SK-N-DZ (cell line): ENCODE results near the gene BTBD6.

Source experiments
- DNase-seq: peaks from one replicate; pipeline ENCODE4 v3.0.0-alpha.2; 2015; ENCODE audit warnings: low spot score

Gene BTBD6

DNA sequence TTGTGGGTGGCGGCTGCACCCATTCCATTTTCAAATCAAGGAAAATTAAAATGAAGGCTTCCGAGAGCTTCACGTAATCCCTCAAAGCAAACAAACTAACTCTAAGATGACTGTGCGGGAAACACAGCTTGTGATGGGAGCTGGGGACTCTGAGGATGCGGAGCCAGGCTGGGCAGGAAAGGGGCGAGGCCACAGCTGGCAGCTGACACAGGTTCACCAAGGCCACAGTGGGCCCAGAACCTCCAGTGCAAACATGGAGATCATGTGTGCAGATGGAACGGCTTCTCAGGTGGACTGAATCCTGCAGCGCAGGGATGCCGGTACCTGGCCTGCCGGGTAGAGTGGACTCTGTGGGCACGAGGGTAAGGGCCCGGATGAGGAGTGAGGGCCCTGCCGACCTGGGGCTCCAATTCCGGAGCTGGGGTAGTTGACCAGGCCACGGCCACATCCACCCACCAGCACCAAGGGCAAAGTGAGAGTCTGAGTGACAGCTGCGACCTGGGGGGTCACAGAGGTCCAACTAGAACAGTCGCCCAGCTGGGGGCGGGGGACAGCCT, 19.2 kb upstream of the BTBD6 start:
- no peak for DNase-seq

- DNase-seq: no peak
These were observed 7.3 kb upstream of the BTBD6 start for GRCh38 chr14:105240811-105241576.

- no peak for DNase-seq
These were observed 6.7 kb upstream of the BTBD6 start for GRCh38 chr14:105241641-105242040.

DNA sequence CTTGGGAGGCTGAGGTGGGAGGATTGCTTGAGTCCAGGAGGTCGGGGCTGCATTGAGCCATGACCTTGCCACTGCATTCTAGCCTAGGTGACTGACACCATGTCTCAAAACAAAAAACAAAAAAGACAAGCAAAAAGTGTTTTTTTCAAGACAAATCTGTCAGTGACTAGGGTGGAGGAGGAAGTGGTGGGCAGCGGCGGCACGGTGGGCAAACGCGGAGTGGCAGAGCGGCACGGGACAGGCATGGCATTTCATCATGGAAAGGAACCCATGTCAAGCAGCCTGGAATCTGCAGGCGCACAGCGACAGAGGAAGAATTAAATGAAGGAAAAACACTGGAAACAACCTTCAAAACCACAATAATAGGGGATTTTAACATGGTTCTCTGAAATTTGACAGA, 4.0 kb upstream of the BTBD6 start:
- DNase-seq: no peak

DNA sequence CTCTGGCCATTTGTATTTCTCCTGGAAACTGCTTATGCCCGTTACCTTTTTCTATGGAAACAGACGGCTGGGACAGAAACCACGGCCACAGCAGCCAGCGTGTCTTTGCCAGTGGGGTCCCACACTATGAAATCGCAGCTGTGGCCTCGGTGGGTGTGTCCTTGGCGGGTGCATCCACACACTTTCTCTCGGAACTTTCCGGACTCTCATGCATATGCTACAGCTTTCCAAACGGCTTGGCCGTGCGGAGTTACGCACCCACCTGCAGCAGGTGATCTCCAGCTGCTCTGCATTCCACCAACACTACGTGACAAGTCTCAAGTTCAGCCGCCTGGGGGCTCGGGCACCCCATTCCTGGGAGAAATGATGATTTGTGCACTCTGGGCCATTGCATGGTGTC, 1.3 kb upstream of the BTBD6 start:
- no peak for DNase-seq

- no peak for DNase-seq
These were observed 492 bp upstream of the BTBD6 start for GRCh38 chr14:105247715-105248367.

DNA sequence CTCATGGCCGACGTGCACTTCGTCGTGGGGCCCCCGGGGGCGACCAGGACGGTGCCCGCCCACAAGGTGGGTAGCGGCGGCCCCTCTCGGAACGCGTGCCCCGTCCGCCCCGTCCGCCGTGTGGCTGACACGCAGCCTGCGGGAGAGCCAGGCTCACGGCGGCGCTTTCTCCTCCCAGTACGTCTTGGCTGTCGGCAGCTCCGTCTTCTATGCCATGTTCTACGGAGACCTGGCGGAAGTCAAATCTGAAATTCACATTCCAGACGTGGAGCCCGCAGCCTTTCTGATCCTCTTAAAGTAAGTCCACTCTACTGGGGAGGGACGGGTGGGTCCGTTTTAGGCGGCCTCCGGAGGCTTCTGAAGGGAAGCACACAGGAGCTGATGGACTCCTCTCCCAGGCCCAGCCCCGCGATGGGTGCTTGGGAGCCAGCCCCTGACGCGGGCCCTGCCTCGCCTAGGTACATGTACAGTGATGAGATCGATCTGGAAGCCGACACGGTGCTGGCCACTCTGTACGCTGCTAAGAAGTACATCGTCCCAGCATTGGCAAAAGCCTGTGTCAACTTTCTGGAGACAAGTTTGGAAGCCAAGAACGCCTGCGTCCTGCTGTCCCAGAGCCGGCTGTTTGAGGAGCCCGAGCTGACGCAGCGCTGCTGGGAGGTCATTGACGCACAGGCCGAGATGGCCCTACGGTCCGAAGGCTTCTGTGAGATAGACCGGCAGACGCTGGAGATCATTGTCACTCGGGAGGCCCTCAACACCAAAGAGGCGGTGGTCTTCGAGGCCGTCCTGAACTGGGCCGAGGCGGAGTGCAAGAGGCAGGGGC, 1.1 kb downstream of the BTBD6 start:
- no peak for DNase-seq

DNA sequence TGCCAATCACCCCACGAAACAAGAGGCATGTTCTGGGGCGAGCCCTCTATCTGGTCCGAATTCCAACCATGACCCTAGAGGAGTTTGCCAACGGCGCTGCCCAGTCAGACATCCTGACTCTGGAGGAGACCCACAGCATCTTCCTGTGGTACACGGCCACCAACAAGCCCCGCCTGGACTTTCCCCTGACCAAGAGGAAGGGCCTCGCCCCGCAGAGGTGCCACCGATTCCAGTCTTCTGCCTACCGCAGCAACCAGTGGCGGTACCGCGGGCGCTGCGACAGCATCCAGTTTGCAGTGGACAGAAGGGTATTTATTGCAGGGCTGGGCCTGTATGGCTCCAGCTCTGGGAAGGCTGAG, 1.7 kb downstream of the BTBD6 start:
- DNase-seq: no peak

DNA sequence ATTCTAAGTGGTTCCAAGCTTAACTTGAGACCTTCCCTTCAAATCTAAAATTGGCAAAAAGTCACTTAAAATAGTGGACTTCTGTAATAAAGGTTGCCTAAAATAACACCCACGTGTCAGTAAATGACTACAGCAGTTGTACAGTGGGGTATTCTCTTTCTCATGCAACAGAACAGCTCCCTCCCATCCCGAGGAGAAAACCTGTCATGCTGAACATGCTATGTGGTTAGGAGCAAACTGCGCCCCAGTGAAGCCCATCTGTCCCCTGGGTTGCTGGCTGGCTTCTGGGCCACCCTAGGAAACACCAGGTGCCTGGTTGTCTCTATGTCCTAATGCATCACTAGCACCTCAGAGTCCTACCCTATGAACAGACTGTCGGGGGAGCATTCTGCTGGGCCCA, 2.7 kb downstream of the BTBD6 start:
- no peak for DNase-seq

DNA sequence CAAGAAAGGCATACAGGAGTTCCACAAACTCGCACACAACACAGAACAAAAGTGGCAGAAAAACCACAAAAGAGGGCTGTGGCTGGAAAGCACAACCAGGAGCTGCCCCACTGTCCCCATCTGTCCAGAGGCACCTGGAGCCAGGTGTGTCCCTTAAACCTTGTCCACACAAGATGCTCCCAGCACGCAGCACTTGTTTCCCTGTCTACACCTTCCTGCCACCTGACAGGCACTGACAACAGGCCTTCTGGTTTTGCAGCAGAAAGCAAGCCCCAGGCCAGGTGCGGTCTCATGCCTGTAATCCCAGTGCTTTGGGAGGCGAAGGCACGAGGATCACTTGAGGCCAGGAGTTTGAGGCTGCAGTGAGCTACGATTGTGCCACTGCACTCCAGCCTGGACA, 3.6 kb downstream of the BTBD6 start:
- DNase-seq: no peak

DNA sequence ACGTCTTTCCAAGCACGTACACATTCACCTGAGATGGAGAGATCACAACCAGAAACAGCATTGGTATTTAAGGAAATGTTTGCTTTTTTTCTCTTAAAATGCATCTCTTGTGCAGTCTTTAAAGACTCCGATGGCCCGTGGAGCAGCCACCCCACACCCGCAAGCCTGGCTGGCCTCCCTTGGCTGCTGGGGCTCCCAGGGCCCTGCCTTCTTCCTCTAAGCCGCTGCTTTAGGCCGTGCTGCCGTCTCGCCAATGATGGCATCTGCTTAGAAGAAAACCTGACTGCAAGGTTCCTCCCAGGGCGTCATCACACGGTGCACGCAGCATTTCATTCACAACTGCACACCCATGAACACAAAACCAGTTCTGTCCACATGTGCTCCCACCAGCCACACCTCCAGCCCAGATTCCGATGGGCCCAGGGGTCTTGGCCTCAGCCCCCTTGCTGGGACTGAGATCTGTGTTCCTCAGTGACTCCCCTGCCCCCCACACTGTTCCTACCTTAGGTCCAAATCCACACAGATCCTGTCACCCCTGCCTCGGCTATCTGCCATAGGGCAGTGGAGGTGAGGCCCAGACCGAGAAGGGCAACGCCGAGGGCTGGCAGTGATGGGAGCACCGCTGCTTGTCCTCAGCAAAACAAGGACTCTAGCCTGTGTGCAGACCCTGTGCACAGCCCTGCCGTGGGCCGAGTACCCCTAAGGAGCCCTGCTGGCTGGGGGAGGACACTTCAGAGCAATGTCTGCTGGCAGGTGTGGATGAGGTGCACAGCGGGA, 4.4 kb downstream of the BTBD6 start:
- DNase-seq: no peak

DNA sequence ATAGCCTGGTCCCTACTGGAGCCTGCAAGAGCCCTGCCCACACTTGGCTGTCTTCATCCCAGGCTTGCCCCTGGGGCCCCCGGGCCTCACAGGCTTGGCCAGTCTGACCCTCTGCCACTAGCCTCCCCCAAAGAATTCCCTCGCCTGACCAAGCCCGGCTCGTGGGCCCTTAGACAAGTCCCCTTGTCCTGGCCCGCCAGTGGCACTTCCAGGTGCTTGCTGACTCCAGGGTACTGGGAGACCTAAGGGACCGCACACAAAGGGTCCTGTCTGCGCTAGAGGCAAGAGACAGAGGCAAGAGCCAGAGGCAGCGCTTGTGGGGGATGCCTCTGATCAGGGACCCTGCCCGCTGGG, 5.0 kb downstream of the BTBD6 start:
- DNase-seq: no peak

GRCh38 chr14:105255021-105255507, 6.7 kb downstream of the BTBD6 start:
- no peak for DNase-seq

GRCh38 chr14:105256292-105256960, 8.1 kb downstream of the BTBD6 start:
- DNase-seq: no peak

GRCh38 chr14:105257464-105257863, 9.1 kb downstream of the BTBD6 start:
- no peak for DNase-seq

DNA sequence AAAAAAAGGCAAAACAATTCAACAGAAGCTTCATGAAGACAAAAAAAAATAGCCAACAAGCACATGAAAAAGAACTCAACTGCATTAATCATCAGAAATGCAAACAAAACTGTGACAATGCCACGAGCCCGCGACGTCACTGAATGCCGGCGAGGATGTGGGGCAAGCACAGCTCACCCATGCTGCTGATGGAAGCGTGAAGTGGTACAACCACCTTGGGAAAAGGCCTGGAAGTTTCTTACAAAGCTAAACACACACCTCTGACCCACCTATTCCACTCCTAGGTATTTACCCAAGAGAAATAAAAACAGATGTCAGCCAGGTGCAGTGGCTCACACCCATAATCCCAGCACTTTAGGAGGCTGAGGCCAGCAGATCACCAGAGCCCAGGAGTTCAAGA, 10.5 kb downstream of the BTBD6 start:
- no peak for DNase-seq

DNA sequence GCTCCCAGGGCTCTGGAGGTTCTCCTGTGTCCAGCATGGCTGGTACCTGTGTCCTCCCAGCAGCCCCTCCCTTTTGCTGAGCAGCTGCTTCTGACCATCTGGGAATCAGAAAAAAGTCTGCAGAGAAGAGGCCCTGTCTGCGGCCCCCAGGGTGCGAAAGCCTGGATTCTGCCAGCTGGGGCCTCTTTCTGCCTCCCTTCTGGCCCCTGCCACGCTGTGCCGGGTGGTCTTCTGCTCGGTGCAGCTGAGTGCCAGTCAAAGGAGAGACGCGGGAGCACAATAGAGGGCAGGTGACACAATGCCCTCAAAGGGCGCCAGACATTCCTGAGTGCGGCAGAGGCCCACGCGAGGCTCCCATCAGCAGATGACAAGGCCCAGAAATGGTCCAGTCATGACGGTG, 12.6 kb downstream of the BTBD6 start:
- DNase-seq: no peak

DNA sequence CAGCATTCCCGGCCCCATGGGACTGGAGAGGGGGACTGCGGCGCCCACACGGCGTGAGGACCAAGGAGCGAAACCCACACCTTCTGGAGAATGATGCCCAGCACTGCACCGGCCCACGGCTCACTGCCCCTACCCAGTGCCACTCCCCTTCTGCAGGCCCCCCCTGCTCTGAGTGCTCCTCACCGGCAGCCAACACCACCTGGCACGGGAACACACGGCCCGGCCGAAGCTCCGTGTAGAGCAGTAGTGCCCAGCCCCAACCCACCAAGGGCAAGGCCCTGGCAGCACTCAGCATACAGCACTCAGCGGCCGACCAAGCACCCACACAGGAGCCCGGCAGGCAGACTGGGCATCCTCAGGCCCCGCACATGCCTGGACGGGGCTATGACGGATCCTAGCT, 13.4 kb downstream of the BTBD6 start:
- no peak for DNase-seq

DNA sequence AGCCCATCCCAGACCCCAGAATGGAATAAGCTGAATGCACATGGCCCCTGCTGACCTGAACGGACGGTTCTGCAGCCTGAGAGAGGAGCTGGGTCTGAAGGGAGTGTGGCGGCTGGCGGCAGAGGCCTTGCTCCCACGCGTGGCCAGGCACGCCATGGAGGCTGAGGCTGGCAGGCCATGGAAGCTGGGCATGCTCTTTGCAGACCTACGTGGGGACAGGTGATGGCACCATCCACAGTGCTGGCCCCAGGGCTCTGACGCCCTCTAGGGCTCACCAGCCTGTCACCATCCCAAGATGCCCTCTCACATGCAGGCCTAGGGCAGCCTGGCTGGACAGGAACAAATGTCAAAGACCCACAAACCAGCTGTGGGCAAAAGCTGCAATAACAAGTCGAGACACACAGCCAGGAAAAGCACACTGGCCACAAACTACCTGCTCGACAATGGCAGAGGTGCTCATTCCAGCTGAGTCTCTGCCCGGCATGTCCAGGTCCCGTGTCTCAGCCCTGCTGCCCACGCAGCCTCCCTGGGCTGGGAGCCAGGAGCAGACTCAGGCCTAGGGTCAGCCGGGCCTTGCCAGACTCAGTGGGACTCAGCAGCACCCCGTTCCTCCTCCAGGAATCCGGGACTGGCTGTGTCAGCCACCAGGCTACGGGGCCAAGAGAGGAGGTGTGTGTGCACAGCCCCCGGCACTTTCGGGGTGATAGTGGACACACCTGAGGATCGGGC, 19.7 kb downstream of the BTBD6 start:
- no peak for DNase-seq

- no peak for DNase-seq
These were observed 20.5 kb downstream of the BTBD6 start for GRCh38 chr14:105268736-105269354.
